Measurements from ENCODE around the gene OR51A7.

Gene OR51A7

DNA sequence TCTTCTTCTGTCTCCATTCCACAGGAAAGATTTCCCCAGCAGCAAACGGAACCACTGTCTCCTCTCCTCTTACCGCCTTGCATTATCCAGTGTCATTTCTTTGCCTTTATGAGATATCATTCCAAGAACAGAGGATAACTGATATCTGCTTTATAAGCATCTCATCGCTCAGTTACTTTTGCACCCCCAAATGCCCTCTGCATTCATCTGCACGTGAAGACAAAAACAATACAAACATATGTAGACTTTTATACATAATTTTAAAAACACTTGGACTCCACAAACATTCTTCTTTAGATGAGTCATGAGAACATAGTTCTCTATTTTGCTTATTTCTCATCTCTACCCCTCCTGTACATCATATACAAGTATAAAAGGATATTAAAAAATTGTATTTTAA, 22.4 kb upstream of the OR51A7 start:
- TF ChIP-seq TEAD4 (IDR thresholded peaks at IDR 0.05) (no peak), FOXM1 (IDR thresholded peaks at IDR 0.05; ENCODE audit: borderline replicate concordance, low read depth) (no peak), REST (IDR thresholded peaks at IDR 0.05; ENCODE audit: low read depth) (no peak), EGR1 (IDR thresholded peaks at IDR 0.05) (no peak), RAD21 (IDR thresholded peaks at IDR 0.05; ENCODE audit: low read depth) (no peak), EP300 (IDR thresholded peaks at IDR 0.05; ENCODE audit: borderline replicate concordance) (no peak), CEBPB (IDR thresholded peaks at IDR 0.05) (no peak), NFIC (IDR thresholded peaks at IDR 0.05) (no peak), TCF12 (IDR thresholded peaks at IDR 0.05; ENCODE audit: low read depth) (no peak), CREB1 (IDR thresholded peaks at IDR 0.05; ENCODE audit: low read depth) (no peak)
- TF ChIP-seq, protein P1, sequence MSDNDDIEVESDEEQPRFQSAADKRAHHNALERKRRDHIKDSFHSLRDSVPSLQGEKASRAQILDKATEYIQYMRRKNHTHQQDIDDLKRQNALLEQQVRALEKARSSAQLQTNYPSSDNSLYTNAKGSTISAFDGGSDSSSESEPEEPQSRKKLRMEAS (IDR thresholded peaks at IDR 0.05): no peak

- no peak for TF ChIP-seq FOXM1 (IDR thresholded peaks at IDR 0.05; ENCODE audit: borderline replicate concordance, low read depth)
- no peak for TF ChIP-seq EP300 (IDR thresholded peaks at IDR 0.05; ENCODE audit: borderline replicate concordance)
- no peak for TF ChIP-seq EGR1 (IDR thresholded peaks at IDR 0.05)
- TF ChIP-seq NFIC (IDR thresholded peaks at IDR 0.05): no peak
- no peak for TF ChIP-seq CREB1 (IDR thresholded peaks at IDR 0.05; ENCODE audit: low read depth)
- no peak for TF ChIP-seq TCF12 (IDR thresholded peaks at IDR 0.05; ENCODE audit: low read depth)
- TF ChIP-seq TEAD4 (IDR thresholded peaks at IDR 0.05): no peak
- TF ChIP-seq YY1 (IDR thresholded peaks at IDR 0.05; ENCODE audit: low read depth): no peak
- TF ChIP-seq ZBTB7A (IDR thresholded peaks at IDR 0.05; ENCODE audit: low read depth): no peak
- no peak for TF ChIP-seq TAF1 (IDR thresholded peaks at IDR 0.05; ENCODE audit: low read depth)
- TF ChIP-seq, protein P1 (IDR thresholded peaks at IDR 0.05): no peak
- no peak for TF ChIP-seq RAD21 (IDR thresholded peaks at IDR 0.05; ENCODE audit: low read depth)
These were observed 21.6 kb upstream of the OR51A7 start, which contains the start of gene OR51T1 for GRCh38 chr11:4881860-4882500. OR51T1 (plus strand) TSS chr11:4881900; CDS start chr11:4881900, 0 bp downstream.

DNA sequence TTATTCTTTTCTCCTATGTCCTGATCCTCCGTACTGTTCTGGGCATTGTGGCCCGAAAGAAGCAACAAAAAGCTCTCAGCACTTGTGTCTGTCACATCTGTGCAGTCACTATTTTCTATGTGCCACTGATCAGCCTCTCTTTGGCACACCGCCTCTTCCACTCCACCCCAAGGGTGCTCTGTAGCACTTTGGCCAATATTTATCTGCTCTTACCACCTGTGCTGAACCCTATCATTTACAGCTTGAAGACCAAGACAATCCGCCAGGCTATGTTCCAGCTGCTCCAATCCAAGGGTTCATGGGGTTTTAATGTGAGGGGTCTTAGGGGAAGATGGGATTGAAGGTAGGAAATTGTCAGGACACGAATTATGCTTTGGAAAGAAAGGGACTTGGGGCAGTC, 21.0 kb upstream of the OR51A7 start:
- TF ChIP-seq TAF1 (IDR thresholded peaks at IDR 0.05; ENCODE audit: low read depth) (no peak), CEBPB (IDR thresholded peaks at IDR 0.05) (no peak), ZBTB7A (IDR thresholded peaks at IDR 0.05; ENCODE audit: low read depth) (no peak), REST (IDR thresholded peaks at IDR 0.05; ENCODE audit: low read depth) (no peak), EP300 (IDR thresholded peaks at IDR 0.05; ENCODE audit: borderline replicate concordance) (no peak), TEAD4 (IDR thresholded peaks at IDR 0.05) (no peak), RAD21 (IDR thresholded peaks at IDR 0.05; ENCODE audit: low read depth) (no peak), YY1 (IDR thresholded peaks at IDR 0.05; ENCODE audit: low read depth) (no peak), NFIC (IDR thresholded peaks at IDR 0.05) (no peak)
- TF ChIP-seq, protein P1 (IDR thresholded peaks at IDR 0.05): no peak
- TF ChIP-seq, protein P2, sequence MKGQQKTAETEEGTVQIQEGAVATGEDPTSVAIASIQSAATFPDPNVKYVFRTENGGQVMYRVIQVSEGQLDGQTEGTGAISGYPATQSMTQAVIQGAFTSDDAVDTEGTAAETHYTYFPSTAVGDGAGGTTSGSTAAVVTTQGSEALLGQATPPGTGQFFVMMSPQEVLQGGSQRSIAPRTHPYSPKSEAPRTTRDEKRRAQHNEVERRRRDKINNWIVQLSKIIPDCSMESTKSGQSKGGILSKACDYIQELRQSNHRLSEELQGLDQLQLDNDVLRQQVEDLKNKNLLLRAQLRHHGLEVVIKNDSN (IDR thresholded peaks at IDR 0.05): no peak

- TF ChIP-seq CEBPB (IDR thresholded peaks at IDR 0.05) (no peak), REST (IDR thresholded peaks at IDR 0.05; ENCODE audit: low read depth) (no peak), RAD21 (IDR thresholded peaks at IDR 0.05; ENCODE audit: low read depth) (no peak)
These were observed 19.2 kb upstream of the OR51A7 start for GRCh38 chr11:4884361-4884760.

DNA sequence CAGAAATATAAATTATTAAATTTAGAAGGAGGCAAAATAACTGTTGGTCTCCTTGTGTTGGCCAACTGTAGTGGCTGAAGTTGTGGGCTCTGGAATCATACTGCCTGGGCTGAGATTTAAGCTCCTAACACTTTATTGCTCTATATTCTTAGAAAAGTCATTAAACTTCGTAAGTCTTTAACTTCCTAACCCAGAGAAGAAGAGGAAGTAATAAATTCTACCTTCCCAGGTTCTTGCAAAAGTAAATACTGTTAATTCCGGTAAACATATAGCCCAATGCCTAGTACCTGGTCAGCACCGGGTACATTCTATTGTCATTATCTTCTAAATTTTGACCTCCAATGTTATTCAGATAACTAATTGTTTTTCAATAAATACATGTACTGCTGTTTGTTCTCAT, 17.4 kb upstream of the OR51A7 start:
- TF ChIP-seq CEBPB (IDR thresholded peaks at IDR 0.05) (no peak), TCF12 (IDR thresholded peaks at IDR 0.05; ENCODE audit: low read depth) (no peak), TEAD4 (IDR thresholded peaks at IDR 0.05) (no peak), YY1 (IDR thresholded peaks at IDR 0.05; ENCODE audit: low read depth) (no peak), EGR1 (IDR thresholded peaks at IDR 0.05) (no peak), FOXM1 (IDR thresholded peaks at IDR 0.05; ENCODE audit: borderline replicate concordance, low read depth) (no peak), REST (IDR thresholded peaks at IDR 0.05; ENCODE audit: low read depth) (no peak), RAD21 (IDR thresholded peaks at IDR 0.05; ENCODE audit: low read depth) (no peak), ZBTB7A (IDR thresholded peaks at IDR 0.05; ENCODE audit: low read depth) (no peak), TAF1 (IDR thresholded peaks at IDR 0.05; ENCODE audit: low read depth) (no peak), NFIC (IDR thresholded peaks at IDR 0.05) (no peak), EP300 (IDR thresholded peaks at IDR 0.05; ENCODE audit: borderline replicate concordance) (no peak), CREB1 (IDR thresholded peaks at IDR 0.05; ENCODE audit: low read depth) (no peak)
- TF ChIP-seq, protein P2 (IDR thresholded peaks at IDR 0.05): no peak
- TF ChIP-seq, protein P1 (IDR thresholded peaks at IDR 0.05): no peak

Data from Ishikawa (cell line).